HCT116 (cell line): ENCODE measurements around the gene CREB3. TPM values are rescaled to one million over a fixed set of nuclear protein-coding genes. Genes with fewer than 3 reads are reported as not detected.

Source experiments
- ATAC-seq: fragments of 200-7000 bp; cut with Tn5 transposase; 2 replicates; pipeline ENCODE4 v1.9.1; 2020; ENCODE audit warnings: mild to moderate bottlenecking, moderate library complexity
- BruUV-seq: library from RNA; stranded (reverse); fragments of 400-500 nt; replicated peaks from 2 replicates; lab custom pipeline; 2021; lab: Mats Ljungman, UMichigan
- CTCF ChIA-PET: fragments of 300-600 bp; sonication (Branson Sonifier 250); formaldehyde crosslinking; loops from one replicate; lab custom pipeline; 2021; ENCODE audit warnings: antibody characterized with exemption; lab: Charles Lee
- POLR2A ChIA-PET: fragments of 300-600, 350-600 bp; sonication (Branson Sonifier 250); formaldehyde crosslinking; loops from one replicate; lab custom pipeline; 2021; ENCODE audit warnings: antibody characterized with exemption; lab: Charles Lee
- RAD21 ChIA-PET, 2 experiments: fragments of 300-600 bp; sonication (Branson Sonifier 250); formaldehyde crosslinking; loops; one replicate each; lab custom pipeline; 2023; ENCODE audit warnings: low total read pairs in 2 of 2; ENCODE audit not compliant: uncharacterized antibody in 2 of 2, unreplicated experiment in 2 of 2, low non-redundant PET in 1 of 2; lab: Charles Lee
- DNase-seq: peaks from one replicate; pipeline ENCODE4 v3.0.0-alpha.2; 2010; ENCODE audit warnings: low read depth, low spot score
- H2AFZ ChIP-seq: fragments of 200-600 bp; shearing (Covaris generic), sonication (generic); 2 replicates; pipeline ENCODE4 v1.6.1; 2017; ENCODE audit warnings: low read depth, mixed run types, mixed read lengths, antibody characterized with exemption, low read length; ENCODE audit not compliant: poor library complexity, severe bottlenecking
- H3K27ac ChIP-seq: 2 replicates; pipeline ENCODE4 v1.5.1; 2012; ENCODE audit warnings: low read depth, low read length
- H3K27me3 ChIP-seq: fragments of 200-600 bp; sonication (generic); 2 replicates; pipeline ENCODE4 v1.6.1; 2016; ENCODE audit warnings: mixed run types, low read length, mixed read lengths; ENCODE audit not compliant: insufficient read depth
- H3K36me3 ChIP-seq, 2 experiments: fragments of 200-500 bp in 1 of 2; fragments of 200-600 bp in 1 of 2; sonication (Bioruptor generic) in 1 of 2; sonication (generic) in 1 of 2; 2 replicates each; pipeline versions ENCODE4 v1.5.1 to v1.6.1; 2014 to 2016; ENCODE audit warnings: low read length in 2 of 2, inconsistent platforms in 1 of 2, mixed read lengths in 1 of 2, mixed run types in 1 of 2; ENCODE audit not compliant: insufficient read depth in 2 of 2, control insufficient read depth in 1 of 2
- H3K4me1 ChIP-seq, 2 experiments: fragments of 200-600 bp in 1 of 2; sonication (generic) in 1 of 2; 2 replicates each; pipeline versions ENCODE4 v1.5.1 to v1.6.1; 2012 to 2017; ENCODE audit warnings: low read length in 2 of 2, inconsistent platforms in 1 of 2, mild to moderate bottlenecking in 1 of 2, mixed read lengths in 1 of 2, mixed run types in 1 of 2, moderate library complexity in 1 of 2; ENCODE audit not compliant: insufficient read depth in 2 of 2, control insufficient read depth in 1 of 2
- H3K4me2 ChIP-seq: fragments of 200-600 bp; sonication (generic); 2 replicates; pipeline ENCODE4 v1.6.1; 2017; ENCODE audit warnings: mixed run types, low read length, mixed read lengths
- H3K4me3 ChIP-seq, 2 experiments: fragments of 200-600 bp in 1 of 2; sonication (generic) in 1 of 2; replicated peaks in 1 of 2; 2 replicates each; pipeline ENCODE4 v1.5.1; 2011 to 2016; ENCODE audit warnings: low read length in 2 of 2, control low read depth in 1 of 2, low read depth in 1 of 2, mild to moderate bottlenecking in 1 of 2, mixed read lengths in 1 of 2, mixed run types in 1 of 2
- H3K79me2 ChIP-seq: fragments of 200-600 bp; sonication (generic); 2 replicates; pipeline ENCODE4 v1.6.1; 2017; ENCODE audit warnings: mild to moderate bottlenecking, mixed run types, low read length, moderate library complexity, mixed read lengths; ENCODE audit not compliant: insufficient read depth
- H3K9ac ChIP-seq: fragments of 200-600 bp; sonication (generic); 2 replicates; pipeline ENCODE4 v1.6.1; 2016; ENCODE audit warnings: low read length, mixed read lengths
- H3K9me2 ChIP-seq: fragments of 200-600 bp; sonication (generic), shearing (Covaris generic); 2 replicates; pipeline ENCODE4 v1.6.1; 2017; ENCODE audit warnings: mixed run types, mild to moderate bottlenecking, moderate library complexity; ENCODE audit not compliant: insufficient read depth
- H3K9me3 ChIP-seq, 2 experiments: fragments of 200-500 bp in 1 of 2; fragments of 200-600 bp in 1 of 2; sonication (Bioruptor generic) in 1 of 2; sonication (generic) in 1 of 2; 2 replicates each; pipeline ENCODE4 v1.6.1; 2014 to 2017; ENCODE audit warnings: low read length in 2 of 2, mixed read lengths in 2 of 2, inconsistent platforms in 1 of 2, low read depth in 1 of 2, mild to moderate bottlenecking in 1 of 2, mixed run types in 1 of 2, moderate library complexity in 1 of 2; ENCODE audit not compliant: control insufficient read depth in 1 of 2, insufficient read depth in 1 of 2
- H4K20me1 ChIP-seq: fragments of 200-600 bp; sonication (generic), shearing (Covaris generic); 2 replicates; pipeline ENCODE4 v1.6.1; 2017; ENCODE audit warnings: mixed run types, mild to moderate bottlenecking, moderate library complexity; ENCODE audit not compliant: insufficient read depth
- JUND ChIP-seq: IDR thresholded peaks from 2 replicates; pipeline ENCODE4 v1.6.1; 2012
- POLR2A ChIP-seq: IDR thresholded peaks from 2 replicates; pipeline ENCODE4 v1.7.0; 2011; ENCODE audit warnings: borderline replicate concordance; ENCODE audit not compliant: insufficient read depth, insufficient read length; ENCODE audit errors: extremely low read depth
- REST ChIP-seq: IDR thresholded peaks from 2 replicates; pipeline ENCODE4 v1.6.1; 2012; ENCODE audit warnings: low read depth
- SIN3A ChIP-seq: IDR thresholded peaks from 2 replicates; pipeline ENCODE4 v1.6.1; 2012; ENCODE audit warnings: low read depth
- SRF ChIP-seq: IDR thresholded peaks from 2 replicates; pipeline ENCODE4 v1.6.1; 2012; ENCODE audit warnings: low read depth
- TCF7L2 ChIP-seq: IDR thresholded peaks from 2 replicates; pipeline ENCODE4 v1.7.0; 2011; ENCODE audit warnings: borderline replicate concordance, inconsistent platforms; ENCODE audit not compliant: insufficient read depth, insufficient read length; ENCODE audit errors: extremely low read depth
- YY1 ChIP-seq: IDR thresholded peaks from 2 replicates; pipeline ENCODE4 v1.6.1; 2011; ENCODE audit warnings: low read length, low read depth, moderate library complexity, mild to moderate bottlenecking; ENCODE audit not compliant: insufficient replicate concordance; ENCODE audit errors: extremely low read depth
- ZBTB33 ChIP-seq: IDR thresholded peaks from 2 replicates; pipeline ENCODE4 v1.6.1; 2011; ENCODE audit warnings: mild to moderate bottlenecking, low read length, moderate library complexity; ENCODE audit not compliant: insufficient replicate concordance; ENCODE audit errors: extremely low read depth
- ZFX ChIP-seq: fragments of 450-650 bp; IDR thresholded peaks from 2 replicates; pipeline ENCODE4 v1.6.1; 2017
- ZNF274 ChIP-seq: fragments of 200-500 bp; sonication (Bioruptor generic); IDR thresholded peaks from 2 replicates; pipeline ENCODE4 v1.6.1; 2014; ENCODE audit warnings: mild to moderate bottlenecking, low read depth, low read length, inconsistent platforms
- intact Hi-C: fragments of 100-400 bp; cut with micrococcal nuclease; formaldehyde crosslinking; loops from 2 replicates; pipeline ENCODE4 v1.10.0; 2022
- total RNA-seq: library from RNA; stranded (reverse); gene quantifications from one replicate; pipeline ENCODE4 v1.2.1, GENCODE V29; 2021; ENCODE audit not compliant: unreplicated experiment
- TF ChIP-seq, protein P1 (sequence below), 3 experiments: fragments of 200-600 bp in 1 of 3; sonication (generic) in 1 of 3; IDR thresholded peaks in 2 of 3; conservative IDR thresholded peaks in 1 of 3; 2 replicates each; pipeline ENCODE4 v1.5.1; 2012 to 2017; ENCODE audit warnings: low read depth in 2 of 3, low read length in 2 of 3, antibody characterized with exemption in 1 of 3, borderline replicate concordance in 1 of 3, control low read depth in 1 of 3, mild to moderate bottlenecking in 1 of 3, mixed read lengths in 1 of 3, mixed run types in 1 of 3, moderate library complexity in 1 of 3; ENCODE audit not compliant: insufficient read depth in 1 of 3
- TF ChIP-seq, protein P2 (sequence below): IDR thresholded peaks from 2 replicates; pipeline ENCODE4 v1.6.1; 2012

CREB3 gene
- total RNA-seq, 1 experiment from 2014 or later, result 22.3 TPM

GRCh38 chr9:35725362-35725761, 7.1 kb upstream of the CREB3 start:
- CTCF ChIA-PET, result interaction anchor here (2.0 kb wide), 1 partner anchor 29 kb away, joined by 5 read pairs; no protein-coding TSS in a partner anchor
- no TSS peak for BruUV-seq
- TF ChIP-seq ZNF274 (no peak), TCF7L2 (no peak), SIN3A (no peak), JUND (no peak), ZBTB33 (no peak), YY1 (no peak), SRF (no peak), REST (no peak), POLR2A (no peak), ZFX (no peak)
- TF ChIP-seq, protein P1, sequence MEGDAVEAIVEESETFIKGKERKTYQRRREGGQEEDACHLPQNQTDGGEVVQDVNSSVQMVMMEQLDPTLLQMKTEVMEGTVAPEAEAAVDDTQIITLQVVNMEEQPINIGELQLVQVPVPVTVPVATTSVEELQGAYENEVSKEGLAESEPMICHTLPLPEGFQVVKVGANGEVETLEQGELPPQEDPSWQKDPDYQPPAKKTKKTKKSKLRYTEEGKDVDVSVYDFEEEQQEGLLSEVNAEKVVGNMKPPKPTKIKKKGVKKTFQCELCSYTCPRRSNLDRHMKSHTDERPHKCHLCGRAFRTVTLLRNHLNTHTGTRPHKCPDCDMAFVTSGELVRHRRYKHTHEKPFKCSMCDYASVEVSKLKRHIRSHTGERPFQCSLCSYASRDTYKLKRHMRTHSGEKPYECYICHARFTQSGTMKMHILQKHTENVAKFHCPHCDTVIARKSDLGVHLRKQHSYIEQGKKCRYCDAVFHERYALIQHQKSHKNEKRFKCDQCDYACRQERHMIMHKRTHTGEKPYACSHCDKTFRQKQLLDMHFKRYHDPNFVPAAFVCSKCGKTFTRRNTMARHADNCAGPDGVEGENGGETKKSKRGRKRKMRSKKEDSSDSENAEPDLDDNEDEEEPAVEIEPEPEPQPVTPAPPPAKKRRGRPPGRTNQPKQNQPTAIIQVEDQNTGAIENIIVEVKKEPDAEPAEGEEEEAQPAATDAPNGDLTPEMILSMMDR (IDR thresholded peaks at IDR 0.05 in 2 of 3, conservative IDR thresholded peaks at IDR 0.05 in 1 of 3; ENCODE audit: borderline replicate concordance in 1 of 3, insufficient read depth in 1 of 3, low read depth in 2 of 3, low read length in 2 of 3), result no peak
- TF ChIP-seq, protein P2, sequence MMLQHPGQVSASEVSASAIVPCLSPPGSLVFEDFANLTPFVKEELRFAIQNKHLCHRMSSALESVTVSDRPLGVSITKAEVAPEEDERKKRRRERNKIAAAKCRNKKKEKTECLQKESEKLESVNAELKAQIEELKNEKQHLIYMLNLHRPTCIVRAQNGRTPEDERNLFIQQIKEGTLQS, result no peak
- RAD21 ChIA-PET, result no interaction called here
- Histone ChIP-seq H3K27ac (no peak overlapping the region), H3K79me2 (peaks cover 43% of the 10 kb centered on the region), H3K9ac (no peak overlapping the region), H3K4me3 (no peak overlapping the region), H3K36me3 (peaks cover 38 to 45% of the 10 kb centered on the region in 2 experiments), H3K4me2 (no peak overlapping the region), H3K4me1 (peaks cover 6 to 13% of the 10 kb centered on the region in 2 experiments; a peak in 3 of 4 replicates), H3K27me3 (no peaks in the 10 kb centered on the region), H3K9me2 (no peaks in the 10 kb centered on the region), H2AFZ (no peak overlapping the region), H4K20me1 (no peaks in the 10 kb centered on the region), H3K9me3 (no peaks in the 10 kb centered on the region)
- POLR2A ChIA-PET, result no interaction called here
- DNase-seq (no peak), ATAC-seq (no peak)
- intact Hi-C loops, result loop anchor here (5.0 kb wide), 1 partner anchor 33 kb away; no protein-coding TSS in a partner anchor
